ENCODE results near the gene FBXW8. TPM values are rescaled to one million over a fixed set of nuclear protein-coding genes. Genes with fewer than 3 reads are reported as not detected.

FBXW8 gene
- total and polyA plus RNA-seq, 7 experiments from 2014 or later: 4.8 to 13.2 (median 11.7) TPM

GRCh38 chr12:117079487-117079886, 168.7 kb downstream of the FBXW8 start:
- intact Hi-C loops (cut with micrococcal nuclease): no loop called here
- H3K4me3 ChIP-seq (ENCODE audit: low read length): no peak overlapping the region
- DNase-seq (no peak), ATAC-seq (no peak)
- POLR2A ChIA-PET: no interaction called here
- peaks cover 0 to 15% (median 6%) of the 10 kb centered on the region in 7 donors for H3K4me1 Mint-ChIP-seq
- H3K27me3 Mint-ChIP-seq: peaks cover 0 to 4% (median 0%) of the 10 kb centered on the region in 5 donors
- no peaks in the 10 kb centered on the region for H3K9me3 Mint-ChIP-seq
- no peak overlapping the region for H3K27ac ChIP-seq (ENCODE audit: low read depth, low read length)
- no peaks in the 10 kb centered on the region for H3K36me3 ChIP-seq (ENCODE audit: control insufficient read depth in 2 of 3, insufficient read depth in 3 of 3, low read length in 3 of 3)
- CTCF ChIA-PET: no interaction called here
- no peaks in the 10 kb centered on the region for H3K27me3 ChIP-seq (ENCODE audit: control insufficient read depth in 2 of 2, insufficient read depth in 2 of 2, low read length in 2 of 2)
- H3K4me3 Mint-ChIP-seq: no peak overlapping the region
- peaks cover 0 to 8% (median 0%) of the 10 kb centered on the region in 5 donors for H3K36me3 Mint-ChIP-seq
- H3K9me3 ChIP-seq (ENCODE audit: control insufficient read depth in 2 of 3, low read length in 3 of 3): no peaks in the 10 kb centered on the region
- H3K27ac Mint-ChIP-seq: no peak overlapping the region
- H3K4me1 ChIP-seq (ENCODE audit: control insufficient read depth in 2 of 2, insufficient read depth in 2 of 2, low read length in 2 of 2): peaks cover 0 to 7% of the 10 kb centered on the region in 2 donors

GRCh38 chr12:117080661-117081144, 170.0 kb downstream of the FBXW8 start:
- H3K27ac Mint-ChIP-seq: no peak overlapping the region
- ATAC-seq: no peak

More at GRCh38 chr12:117080661-117081144, 170.0 kb downstream of the FBXW8 start:
- DNase-seq: no peak
- Mint-ChIP-seq H3K36me3 (peaks cover 0 to 8% (median 0%) of the 10 kb centered on the region in 5 donors), H3K4me1 (peaks cover 0 to 16% (median 7%) of the 10 kb centered on the region in 7 donors), H3K4me3 (no peak overlapping the region), H3K27me3 (peaks cover 0 to 4% (median 0%) of the 10 kb centered on the region in 5 donors), H3K9me3 (no peaks in the 10 kb centered on the region)
- no peak overlapping the region for H3K27ac ChIP-seq (ENCODE audit: low read depth, low read length)
- intact Hi-C loops (cut with micrococcal nuclease): no loop called here
- ChIA-PET POLR2A (no interaction called here), CTCF (no interaction called here)
- no peak overlapping the region for H3K4me3 ChIP-seq (ENCODE audit: low read length)
- peaks cover 0 to 7% of the 10 kb centered on the region in 2 donors for H3K4me1 ChIP-seq (ENCODE audit: control insufficient read depth in 2 of 2, insufficient read depth in 2 of 2, low read length in 2 of 2)
- no peaks in the 10 kb centered on the region for H3K9me3 ChIP-seq (ENCODE audit: control insufficient read depth in 2 of 3, low read length in 3 of 3)
- no peaks in the 10 kb centered on the region for H3K36me3 ChIP-seq (ENCODE audit: control insufficient read depth in 2 of 3, insufficient read depth in 3 of 3, low read length in 3 of 3)
- no peaks in the 10 kb centered on the region for H3K27me3 ChIP-seq (ENCODE audit: control insufficient read depth in 2 of 2, insufficient read depth in 2 of 2, low read length in 2 of 2)

Other genes with a start within 250 kb of the FBXW8 start
- 10 to 100 TPM; 12.1 to 29.5 (median 25.4) TPM for gene SPRING1, start 172.9 kb upstream of the FBXW8 start, total RNA-seq
- gene SPRING1, start 172.9 kb upstream of the FBXW8 start, polyA plus RNA-seq: 10 to 100 TPM; 13.6 to 23.5 TPM
- gene RNFT2, start 172.6 kb upstream of the FBXW8 start, total RNA-seq: 1 to 10 TPM; 5.4 to 8.3 (median 7.4) TPM
- 1 to 10 TPM; 1.2 to 1.8 TPM for gene RNFT2, start 172.6 kb upstream of the FBXW8 start, polyA plus RNA-seq
- gene HRK, start 29.5 kb upstream of the FBXW8 start, total RNA-seq: 1 to 10 TPM in 1 of 5 experiments, not detected in 4; 1.1 TPM
- gene HRK, start 29.5 kb upstream of the FBXW8 start, polyA plus RNA-seq: not detected
- 10 to 100 TPM in 2 of 5 experiments, 1 to 10 TPM in 1, not detected in 2; 4.6 to 41.1 (median 25.8) TPM for gene TESC, start 188.5 kb downstream of the FBXW8 start, total RNA-seq
- 1 to 10 TPM in 1 of 2 donors, under 1 TPM in 1; 0.82 to 3.5 TPM for gene TESC, start 188.5 kb downstream of the FBXW8 start, polyA plus RNA-seq

Data from naive thymus-derived CD4-positive, alpha-beta T cell (primary cell).